Peyer's patch (tissue), 4 donors: ENCODE data around the gene ABCA6.

Experiments
- POLR2A ChIP-seq, 2 donors: fragments of 450-650 bp; IDR thresholded peaks; one replicate each; pipeline ENCODE4 v1.5.1; 2017; ENCODE audit warnings: antibody characterized with exemption in 2 of 2, mild to moderate bottlenecking in 2 of 2, moderate library complexity in 2 of 2
- TF ChIP-seq, protein P1 (sequence below), 6 experiments: fragments of 450-650 bp in 4 of 6; fragments of 200-600 bp in 2 of 6; sonication (generic) in 1 of 6; IDR thresholded peaks; one replicate each; pipeline ENCODE4 v1.5.1; 2017 to 2019; ENCODE audit warnings: antibody characterized with exemption in 6 of 6, mild to moderate bottlenecking in 3 of 6, moderate library complexity in 1 of 6

DNA sequence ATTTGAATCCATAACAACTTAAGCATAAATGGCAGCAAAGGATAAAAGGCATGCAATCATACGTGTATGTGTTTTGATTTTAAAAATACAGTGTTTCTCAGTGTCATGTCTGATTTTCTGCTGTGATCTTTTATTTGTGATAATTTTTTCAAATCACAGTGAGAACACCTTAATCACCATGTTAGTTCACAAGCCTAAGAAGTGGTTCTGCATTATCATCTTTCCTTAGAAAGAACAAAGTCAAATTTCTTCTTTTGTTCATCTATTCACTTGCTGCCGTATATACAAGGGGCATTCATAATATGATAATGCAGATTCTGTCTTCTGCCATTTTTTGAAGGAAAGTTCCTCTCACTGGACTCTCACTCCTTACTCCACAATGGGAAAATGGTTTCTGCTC, 47.7 kb downstream of the ABCA6 start:
- TF ChIP-seq, protein P1, sequence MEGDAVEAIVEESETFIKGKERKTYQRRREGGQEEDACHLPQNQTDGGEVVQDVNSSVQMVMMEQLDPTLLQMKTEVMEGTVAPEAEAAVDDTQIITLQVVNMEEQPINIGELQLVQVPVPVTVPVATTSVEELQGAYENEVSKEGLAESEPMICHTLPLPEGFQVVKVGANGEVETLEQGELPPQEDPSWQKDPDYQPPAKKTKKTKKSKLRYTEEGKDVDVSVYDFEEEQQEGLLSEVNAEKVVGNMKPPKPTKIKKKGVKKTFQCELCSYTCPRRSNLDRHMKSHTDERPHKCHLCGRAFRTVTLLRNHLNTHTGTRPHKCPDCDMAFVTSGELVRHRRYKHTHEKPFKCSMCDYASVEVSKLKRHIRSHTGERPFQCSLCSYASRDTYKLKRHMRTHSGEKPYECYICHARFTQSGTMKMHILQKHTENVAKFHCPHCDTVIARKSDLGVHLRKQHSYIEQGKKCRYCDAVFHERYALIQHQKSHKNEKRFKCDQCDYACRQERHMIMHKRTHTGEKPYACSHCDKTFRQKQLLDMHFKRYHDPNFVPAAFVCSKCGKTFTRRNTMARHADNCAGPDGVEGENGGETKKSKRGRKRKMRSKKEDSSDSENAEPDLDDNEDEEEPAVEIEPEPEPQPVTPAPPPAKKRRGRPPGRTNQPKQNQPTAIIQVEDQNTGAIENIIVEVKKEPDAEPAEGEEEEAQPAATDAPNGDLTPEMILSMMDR (IDR thresholded peaks at IDR 0.05): no peak
- TF ChIP-seq POLR2A (IDR thresholded peaks at IDR 0.05): no peak
